ENCODE results near the gene TRPV3.
"Not testable (repeated sequence)": the region's sequence is repeated elsewhere in the genome, so short reads cannot be mapped to it uniquely, and the experiment has no call there.

The TRPV3 gene

GRCh38 chr17:3524024-3524423, 33.6 kb downstream of the TRPV3 start:
- no peak for DNase-seq (ENCODE audit: low read depth)

- not testable (repeated sequence) for DNase-seq (ENCODE audit: low read depth)
Observed at GRCh38 chr17:3519472-3519871, 38.1 kb downstream of the TRPV3 start.

- DNase-seq (ENCODE audit: low read depth), result no peak
Observed at GRCh38 chr17:3514873-3515272, 42.7 kb downstream of the TRPV3 start.

GRCh38 chr17:3514167-3514566, 43.4 kb downstream of the TRPV3 start:
- not testable (repeated sequence) for DNase-seq (ENCODE audit: low read depth)

- no peak for DNase-seq (ENCODE audit: low read depth)
Observed at GRCh38 chr17:3513305-3514035, 44.1 kb downstream of the TRPV3 start.

- no peak for DNase-seq (ENCODE audit: low read depth)
Observed at GRCh38 chr17:3512505-3513171, 45.0 kb downstream of the TRPV3 start.

GRCh38 chr17:3511852-3512504, 45.6 kb downstream of the TRPV3 start:
- DNase-seq (ENCODE audit: low read depth), result no peak

GRCh38 chr17:3510090-3510489, 47.5 kb downstream of the TRPV3 start:
- no peak for DNase-seq (ENCODE audit: low read depth)

- no peak for DNase-seq (ENCODE audit: low read depth)
Observed at GRCh38 chr17:3507869-3508268, 49.7 kb downstream of the TRPV3 start.

GRCh38 chr17:3507071-3507470, 50.5 kb downstream of the TRPV3 start:
- no peak for DNase-seq (ENCODE audit: low read depth)

- no peak for DNase-seq (ENCODE audit: low read depth)
Observed at GRCh38 chr17:3506054-3506453, 51.6 kb downstream of the TRPV3 start.

- no peak for DNase-seq (ENCODE audit: low read depth)
Observed at GRCh38 chr17:3505008-3505407, 52.6 kb downstream of the TRPV3 start.

- DNase-seq (ENCODE audit: low read depth), result no peak
Observed at GRCh38 chr17:3503285-3503684, 54.3 kb downstream of the TRPV3 start.

GRCh38 chr17:3502466-3502865, 55.1 kb downstream of the TRPV3 start:
- DNase-seq (ENCODE audit: low read depth), result no peak

- DNase-seq (ENCODE audit: low read depth), result no peak
Observed at GRCh38 chr17:3501344-3501743, 56.3 kb downstream of the TRPV3 start.

- no peak for DNase-seq (ENCODE audit: low read depth)
Observed at GRCh38 chr17:3497101-3497500, 60.5 kb downstream of the TRPV3 start.

- DNase-seq (ENCODE audit: low read depth), result no peak
Observed at GRCh38 chr17:3485481-3486068, 72.0 kb downstream of the TRPV3 start.

- DNase-seq (ENCODE audit: low read depth), result no peak
Observed at GRCh38 chr17:3482852-3483251, 74.8 kb downstream of the TRPV3 start.

- no peak for DNase-seq (ENCODE audit: low read depth)
Observed at GRCh38 chr17:3479988-3480387, 77.6 kb downstream of the TRPV3 start.

- no peak for DNase-seq (ENCODE audit: low read depth)
Observed at GRCh38 chr17:3475812-3476610, 81.6 kb downstream of the TRPV3 start, which contains the start of gene ASPA. Gene ASPA, plus strand, starts transcription at chr17:3475997. Its CDS starts 163 bp downstream, at chr17:3476160.

- no peak for DNase-seq (ENCODE audit: low read depth)
Observed at GRCh38 chr17:3475251-3475685, 82.3 kb downstream of the TRPV3 start.

GRCh38 chr17:3474212-3474611, 83.4 kb downstream of the TRPV3 start:
- DNase-seq (ENCODE audit: low read depth), result no peak

All from activated gamma-delta T cell treated with anti-CD3 and anti-CD28 coated beads, Interleukin-2, amount 50 U/mL, for 16 hours (primary cell).